ENCODE results near the gene PUS10.

The PUS10 gene

DNA sequence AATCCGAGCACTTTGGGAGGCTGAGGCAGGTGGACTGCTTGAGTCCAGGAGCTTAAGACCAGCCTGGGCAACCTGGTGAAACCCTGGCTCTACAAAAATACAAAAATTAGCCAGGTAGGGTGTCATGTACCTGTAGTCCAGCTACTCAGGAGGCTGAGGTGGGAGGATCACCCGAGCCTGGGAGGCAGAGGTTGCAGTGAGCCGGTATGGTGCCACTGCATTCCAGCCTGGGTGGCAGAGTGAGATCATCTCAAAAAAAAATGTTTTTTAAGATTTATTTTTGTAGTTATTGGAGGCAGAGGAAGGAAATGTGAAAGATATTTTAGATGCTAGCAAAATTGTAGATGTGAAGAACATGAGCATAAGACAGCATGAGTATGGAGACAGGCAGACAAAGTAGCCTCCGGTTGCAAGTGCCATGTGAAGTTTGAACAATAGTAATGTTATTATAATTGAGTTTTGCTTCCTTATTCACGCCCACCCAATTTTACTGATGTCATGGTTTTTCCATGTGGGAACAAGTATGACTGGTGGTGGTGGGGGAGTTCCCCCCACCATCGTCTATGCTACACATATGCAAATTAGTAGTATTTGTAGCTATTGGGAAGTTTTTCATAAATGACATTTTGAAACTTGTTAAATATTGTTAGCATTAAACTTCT is 118.7 kb downstream of the PUS10 start:
- Histone ChIP-seq H3K27ac (replicated peaks) (no peak overlapping the region), H3K27me3 (ENCODE audit: insufficient read depth, poor library complexity, severe bottlenecking) (no peaks in the 10 kb centered on the region), H3K4me3 (replicated peaks; ENCODE audit: insufficient read depth, low read length) (no peak overlapping the region)
- no peak for DNase-seq (ENCODE audit: low read depth in 1 of 2, low spot score in 1 of 2)
- TF ChIP-seq GABPA (IDR thresholded peaks at IDR 0.05; ENCODE audit: low read depth) (no peak), REST (IDR thresholded peaks at IDR 0.05; ENCODE audit: insufficient replicate concordance, low read depth) (no peak), SPI1 (IDR thresholded peaks at IDR 0.05; ENCODE audit: borderline replicate concordance, low read depth) (no peak), CTCF (IDR thresholded peaks at IDR 0.05; ENCODE audit: insufficient read depth, low read length) (no peak), POLR2AphosphoS5 (IDR thresholded peaks at IDR 0.05; ENCODE audit: low read depth) (no peak)

- Histone ChIP-seq H3K27ac (replicated peaks) (no peak overlapping the region), H3K27me3 (ENCODE audit: insufficient read depth, poor library complexity, severe bottlenecking) (no peaks in the 10 kb centered on the region), H3K4me3 (replicated peaks; ENCODE audit: insufficient read depth, low read length) (no peak overlapping the region)
- TF ChIP-seq SPI1 (IDR thresholded peaks at IDR 0.05; ENCODE audit: borderline replicate concordance, low read depth) (no peak), GABPA (IDR thresholded peaks at IDR 0.05; ENCODE audit: low read depth) (no peak), REST (IDR thresholded peaks at IDR 0.05; ENCODE audit: insufficient replicate concordance, low read depth) (no peak), CTCF (IDR thresholded peaks at IDR 0.05; ENCODE audit: insufficient read depth, low read length) (no peak), POLR2AphosphoS5 (IDR thresholded peaks at IDR 0.05; ENCODE audit: low read depth) (no peak)
- DNase-seq (ENCODE audit: low read depth in 1 of 2, low spot score in 1 of 2) = no peak
Measured at GRCh38 chr2:60898567-60898966, 119.5 kb downstream of the PUS10 start.

Measured in HL-60 (cell line).